ENCODE data around the gene BACE2. TPM values are rescaled to one million over a fixed set of nuclear protein-coding genes. Genes with fewer than 3 reads are reported as not detected.
"Not testable (repeated sequence)": the region's sequence is repeated elsewhere in the genome, so short reads cannot be mapped to it uniquely, and the experiment has no call there.

Gene BACE2
- total RNA-seq, 1 donor from 2014 or later: 1.8 TPM

DNA sequence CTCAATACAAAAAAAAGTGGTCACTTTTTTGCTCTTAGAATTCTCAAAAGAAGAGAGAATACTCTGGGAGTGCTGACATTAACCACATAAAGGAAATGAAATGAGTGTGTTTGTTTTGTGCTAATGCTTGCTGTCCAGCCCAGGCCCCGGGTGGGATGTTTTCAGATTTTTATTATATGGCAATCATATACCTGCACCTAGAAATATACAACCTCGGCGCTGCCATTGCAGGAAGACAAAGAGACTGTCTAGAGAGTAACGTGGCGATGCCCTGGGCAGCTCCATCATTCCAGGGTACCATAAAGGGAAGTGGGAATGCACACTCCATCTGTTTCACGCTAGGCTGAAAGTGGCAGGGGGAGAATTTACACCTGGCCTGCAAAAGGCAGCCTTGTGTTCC, 7.1 kb downstream of the BACE2 start:
- Mint-ChIP-seq H3K36me3 (ENCODE audit: low read depth) (no peaks in the 10 kb centered on the region), H3K4me3 (no peak overlapping the region), H3K4me1 (ENCODE audit: low read depth) (no peaks in the 10 kb centered on the region), H3K27ac (no peak overlapping the region), H3K27me3 (ENCODE audit: insufficient read depth) (peaks cover 22% of the 10 kb centered on the region), H3K9me3 (no peaks in the 10 kb centered on the region)
- intact Hi-C loops (cut with micrococcal nuclease): no loop called here
- no peak for DNase-seq (ENCODE audit: low spot score)

DNA sequence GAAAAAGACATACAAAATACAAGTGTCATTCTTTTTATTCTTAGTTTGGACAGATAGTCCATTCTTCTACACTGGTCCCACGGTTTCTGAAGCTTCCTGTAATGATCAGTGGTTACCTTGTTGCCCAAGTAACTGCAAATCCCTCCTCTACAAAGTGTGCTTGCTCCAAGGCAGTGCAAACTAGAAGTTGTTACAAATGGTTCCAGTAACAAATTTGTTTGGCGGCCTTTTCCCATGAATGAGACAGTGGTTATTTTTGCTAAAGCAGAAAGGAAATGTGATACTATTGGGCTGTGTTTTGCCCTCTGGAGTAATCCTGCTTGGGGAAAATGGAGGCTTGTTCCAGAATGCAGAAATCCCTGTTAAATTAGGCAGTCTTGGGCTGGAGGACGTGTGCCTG, 8.9 kb downstream of the BACE2 start:
- no peaks in the 10 kb centered on the region for H3K4me1 Mint-ChIP-seq (ENCODE audit: low read depth)
- H3K27me3 Mint-ChIP-seq (ENCODE audit: insufficient read depth): peaks cover 14% of the 10 kb centered on the region
- H3K27ac Mint-ChIP-seq: no peak overlapping the region
- H3K9me3 Mint-ChIP-seq: no peaks in the 10 kb centered on the region
- intact Hi-C loops (cut with micrococcal nuclease): no loop called here
- no peak overlapping the region for H3K4me3 Mint-ChIP-seq
- DNase-seq (ENCODE audit: low spot score): no peak
- H3K36me3 Mint-ChIP-seq (ENCODE audit: low read depth): no peaks in the 10 kb centered on the region

DNA sequence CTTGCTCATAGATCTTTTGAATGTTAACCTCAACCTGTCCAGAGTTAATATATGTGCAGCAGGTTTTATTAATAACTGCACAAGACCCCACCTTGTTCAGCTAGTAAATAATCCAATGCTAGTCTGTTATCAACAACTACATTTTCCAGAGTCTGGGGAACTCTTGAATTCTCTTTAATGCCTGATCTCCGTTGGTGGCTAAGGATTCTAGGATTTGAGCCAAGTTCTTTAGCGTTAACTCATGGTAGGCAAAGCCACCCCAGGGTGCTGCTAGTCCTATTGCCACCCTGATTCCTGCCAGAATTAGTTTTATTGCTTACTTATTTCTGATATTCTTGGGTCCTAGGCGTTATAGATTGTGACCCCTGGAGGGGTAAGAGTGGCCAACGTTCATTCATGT, 12.8 kb downstream of the BACE2 start:
- Mint-ChIP-seq H3K27me3 (ENCODE audit: insufficient read depth) (peaks cover 14% of the 10 kb centered on the region), H3K4me3 (no peak overlapping the region), H3K4me1 (ENCODE audit: low read depth) (no peaks in the 10 kb centered on the region), H3K27ac (no peak overlapping the region), H3K9me3 (no peaks in the 10 kb centered on the region), H3K36me3 (ENCODE audit: low read depth) (no peaks in the 10 kb centered on the region)
- intact Hi-C loops (cut with micrococcal nuclease): no loop called here
- DNase-seq (ENCODE audit: low spot score): no peak

DNA sequence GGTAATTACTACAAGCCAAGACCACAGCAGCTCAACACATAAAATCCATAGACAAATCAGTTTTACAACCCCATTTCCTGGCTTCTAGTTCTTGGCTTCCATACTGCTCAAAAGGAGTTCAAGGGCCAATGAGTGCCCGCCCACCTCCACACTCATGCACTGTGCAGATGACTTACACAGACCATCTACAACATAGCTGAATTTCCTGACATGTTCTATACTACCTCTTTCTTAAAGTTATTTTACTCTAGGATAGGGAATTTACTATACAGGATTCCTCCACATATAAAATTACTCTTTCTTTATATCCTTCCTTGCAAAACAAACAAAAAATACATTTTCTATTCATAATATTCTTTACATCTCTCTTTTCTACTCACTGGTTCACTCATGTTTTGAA, 14.6 kb downstream of the BACE2 start:
- intact Hi-C loops (cut with micrococcal nuclease): no loop called here
- H3K9me3 Mint-ChIP-seq: no peaks in the 10 kb centered on the region
- H3K27me3 Mint-ChIP-seq (ENCODE audit: insufficient read depth): peaks cover 11% of the 10 kb centered on the region
- DNase-seq (ENCODE audit: low spot score): no peak
- H3K4me3 Mint-ChIP-seq: no peak overlapping the region
- H3K36me3 Mint-ChIP-seq (ENCODE audit: low read depth): no peaks in the 10 kb centered on the region
- no peak overlapping the region for H3K27ac Mint-ChIP-seq
- H3K4me1 Mint-ChIP-seq (ENCODE audit: low read depth): no peaks in the 10 kb centered on the region

DNA sequence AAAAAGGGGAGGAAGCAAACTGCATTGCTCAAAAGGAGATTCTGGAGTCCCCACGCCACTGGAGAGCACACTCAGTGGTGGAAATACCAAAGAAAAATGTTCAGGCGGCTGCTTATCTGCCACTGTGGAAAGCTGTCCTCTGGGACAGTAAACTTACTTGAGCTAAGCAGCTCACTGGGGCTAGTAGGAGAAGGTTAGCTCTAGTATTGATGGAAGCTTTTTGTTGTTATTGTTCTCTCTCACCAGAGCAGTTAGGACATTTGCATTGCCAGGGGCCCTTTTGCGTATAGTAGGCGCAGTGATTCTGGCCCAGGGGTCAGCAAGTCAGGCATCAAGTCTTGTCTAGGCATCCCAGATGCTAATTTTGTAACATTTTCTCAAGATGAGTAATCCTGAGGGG, 15.6 kb downstream of the BACE2 start:
- intact Hi-C loops (cut with micrococcal nuclease): no loop called here
- Mint-ChIP-seq H3K36me3 (ENCODE audit: low read depth) (no peaks in the 10 kb centered on the region), H3K27ac (no peak overlapping the region), H3K4me1 (ENCODE audit: low read depth) (no peaks in the 10 kb centered on the region), H3K27me3 (ENCODE audit: insufficient read depth) (peaks cover 11% of the 10 kb centered on the region), H3K4me3 (no peak overlapping the region), H3K9me3 (no peaks in the 10 kb centered on the region)
- no peak for DNase-seq (ENCODE audit: low spot score)

DNA sequence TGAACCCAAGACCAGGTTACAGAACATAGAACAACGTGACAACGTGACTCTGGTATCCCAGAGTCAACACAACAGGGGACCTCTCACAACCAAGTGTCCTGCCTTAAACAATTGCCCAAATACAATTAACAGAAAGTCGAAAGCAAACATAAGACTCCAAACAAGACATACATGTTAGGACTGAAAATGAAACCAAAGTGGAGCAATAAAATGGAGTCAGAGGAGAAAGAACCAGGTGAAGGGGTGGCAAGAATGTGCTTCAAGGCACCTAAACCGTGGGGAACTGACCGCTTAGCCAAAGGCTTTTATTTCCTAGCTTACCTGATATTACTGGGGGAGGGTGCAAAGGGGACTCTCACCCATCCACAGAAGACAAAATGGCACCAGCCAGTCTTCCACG, 17.8 kb downstream of the BACE2 start:
- no peak overlapping the region for H3K4me3 Mint-ChIP-seq

DNA sequence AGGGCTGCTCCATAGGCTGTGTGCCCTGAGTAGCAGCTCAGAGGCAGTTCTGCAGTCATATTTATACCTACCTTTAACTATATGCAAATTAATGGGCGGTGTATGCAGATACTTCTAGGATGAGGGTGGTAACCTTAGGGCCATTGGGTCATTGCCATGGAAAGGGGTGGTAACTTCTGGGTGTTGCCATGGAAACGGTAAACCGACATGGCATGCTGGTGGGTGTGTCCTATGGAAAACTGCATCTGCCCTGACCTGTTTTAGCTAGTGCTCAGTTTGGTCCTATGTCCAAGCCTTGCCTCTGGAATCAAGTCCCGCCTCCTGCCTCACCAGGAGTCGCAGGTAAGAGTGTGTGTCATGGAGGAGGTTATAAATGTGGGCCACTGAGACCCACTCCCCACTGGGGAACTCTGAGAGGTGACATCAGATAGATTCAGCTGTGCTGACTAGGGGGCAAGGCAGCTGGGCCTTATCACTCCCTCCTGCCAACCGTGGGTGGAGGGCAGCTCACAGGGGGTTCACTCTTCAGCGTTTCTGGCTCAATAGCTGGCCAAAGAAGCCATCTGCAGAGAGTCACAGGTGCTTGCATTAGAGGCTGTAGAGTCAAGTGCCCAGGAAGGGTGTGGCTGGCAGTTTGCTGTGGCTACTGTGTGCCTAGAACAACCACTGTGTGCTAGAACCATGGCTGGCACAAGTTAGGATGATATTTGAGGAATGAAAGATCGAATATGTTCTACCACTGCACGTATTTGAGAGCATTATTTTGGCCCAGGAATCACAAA, 19.0 kb downstream of the BACE2 start:
- peaks cover 12% of the 10 kb centered on the region for H3K9me3 Mint-ChIP-seq
- H3K27me3 Mint-ChIP-seq (ENCODE audit: insufficient read depth): peaks cover 7% of the 10 kb centered on the region
- H3K27ac Mint-ChIP-seq: no peak overlapping the region
- intact Hi-C loops (cut with micrococcal nuclease): no loop called here
- no peak for DNase-seq (ENCODE audit: low spot score)
- H3K4me3 Mint-ChIP-seq: no peak overlapping the region
- H3K36me3 Mint-ChIP-seq (ENCODE audit: low read depth): no peaks in the 10 kb centered on the region
- no peaks in the 10 kb centered on the region for H3K4me1 Mint-ChIP-seq (ENCODE audit: low read depth)

More for the DNA sequence above, 17.8 kb downstream of the BACE2 start:
- Mint-ChIP-seq H3K4me1 (ENCODE audit: low read depth) (no peaks in the 10 kb centered on the region), H3K27me3 (ENCODE audit: insufficient read depth) (peaks cover 7% of the 10 kb centered on the region), H3K36me3 (ENCODE audit: low read depth) (no peaks in the 10 kb centered on the region), H3K27ac (no peak overlapping the region), H3K9me3 (peaks cover 11% of the 10 kb centered on the region)
- intact Hi-C loops (cut with micrococcal nuclease): no loop called here
- DNase-seq (ENCODE audit: low spot score): no peak

DNA sequence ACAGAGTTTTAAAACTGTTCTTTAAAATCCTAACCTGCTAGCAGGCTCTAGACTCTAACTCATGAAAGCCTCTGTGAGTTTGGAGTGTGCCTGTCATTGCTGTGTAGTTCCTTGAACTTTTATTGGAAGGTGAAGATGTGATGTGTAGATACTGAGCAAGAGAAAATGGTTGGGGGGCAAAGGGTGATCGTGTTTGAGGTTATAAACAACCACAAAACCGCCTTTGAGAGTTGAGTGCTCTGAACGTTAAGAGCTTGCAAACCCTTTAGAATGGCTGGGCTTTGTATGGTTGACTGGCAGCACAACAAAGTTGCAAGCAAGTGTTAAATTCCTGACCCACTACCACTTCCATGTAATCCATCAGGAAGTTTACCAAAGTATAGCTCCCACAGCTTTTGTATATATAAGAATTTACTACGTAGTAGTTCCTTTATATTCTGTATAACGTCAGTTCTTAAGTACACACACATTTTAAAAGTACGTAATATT, 19.6 kb downstream of the BACE2 start:
- H3K4me3 Mint-ChIP-seq: no peak overlapping the region
- H3K27ac Mint-ChIP-seq: no peak overlapping the region
- H3K9me3 Mint-ChIP-seq: peaks cover 12% of the 10 kb centered on the region
- H3K36me3 Mint-ChIP-seq (ENCODE audit: low read depth): no peaks in the 10 kb centered on the region
- DNase-seq (ENCODE audit: low spot score): no peak
- H3K27me3 Mint-ChIP-seq (ENCODE audit: insufficient read depth): peaks cover 7% of the 10 kb centered on the region
- intact Hi-C loops (cut with micrococcal nuclease): no loop called here
- no peaks in the 10 kb centered on the region for H3K4me1 Mint-ChIP-seq (ENCODE audit: low read depth)

DNA sequence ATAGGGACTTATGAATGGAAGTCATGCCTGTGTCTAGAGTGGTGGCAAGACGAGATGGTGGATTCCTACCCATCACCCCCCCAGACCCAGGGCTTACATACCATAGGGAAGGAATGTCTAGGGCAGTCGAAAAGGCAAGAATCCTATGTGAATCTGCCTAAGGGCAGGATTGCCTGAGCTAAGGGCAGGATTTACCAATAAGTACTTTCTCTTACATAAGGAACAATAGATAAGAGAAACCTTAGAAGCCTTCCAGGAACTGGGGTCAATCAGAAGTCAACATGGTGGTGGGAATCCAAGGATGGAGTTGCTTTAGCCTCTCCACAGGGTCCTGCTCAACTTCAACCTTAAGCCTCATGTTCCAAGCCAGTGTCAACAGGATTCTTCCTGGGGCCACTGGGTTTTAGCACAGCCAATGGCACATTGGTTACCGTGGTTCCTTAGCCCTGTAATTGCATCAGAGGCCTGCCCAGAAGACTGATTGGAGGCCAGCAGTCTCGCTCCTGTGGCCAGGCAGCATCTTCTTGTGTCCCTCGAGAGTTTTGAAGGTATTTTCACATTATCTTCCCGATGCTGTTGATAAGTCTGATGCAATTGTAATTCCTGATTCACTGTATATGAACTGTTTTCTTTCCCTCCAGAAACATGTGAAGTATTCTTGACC, 20.7 kb downstream of the BACE2 start:
- DNase-seq (ENCODE audit: low spot score): no peak
- Mint-ChIP-seq H3K36me3 (ENCODE audit: low read depth) (no peaks in the 10 kb centered on the region), H3K9me3 (peaks cover 12% of the 10 kb centered on the region), H3K27ac (no peak overlapping the region), H3K27me3 (ENCODE audit: insufficient read depth) (no peaks in the 10 kb centered on the region), H3K4me3 (no peak overlapping the region), H3K4me1 (ENCODE audit: low read depth) (no peaks in the 10 kb centered on the region)
- intact Hi-C loops (cut with micrococcal nuclease): no loop called here

DNA sequence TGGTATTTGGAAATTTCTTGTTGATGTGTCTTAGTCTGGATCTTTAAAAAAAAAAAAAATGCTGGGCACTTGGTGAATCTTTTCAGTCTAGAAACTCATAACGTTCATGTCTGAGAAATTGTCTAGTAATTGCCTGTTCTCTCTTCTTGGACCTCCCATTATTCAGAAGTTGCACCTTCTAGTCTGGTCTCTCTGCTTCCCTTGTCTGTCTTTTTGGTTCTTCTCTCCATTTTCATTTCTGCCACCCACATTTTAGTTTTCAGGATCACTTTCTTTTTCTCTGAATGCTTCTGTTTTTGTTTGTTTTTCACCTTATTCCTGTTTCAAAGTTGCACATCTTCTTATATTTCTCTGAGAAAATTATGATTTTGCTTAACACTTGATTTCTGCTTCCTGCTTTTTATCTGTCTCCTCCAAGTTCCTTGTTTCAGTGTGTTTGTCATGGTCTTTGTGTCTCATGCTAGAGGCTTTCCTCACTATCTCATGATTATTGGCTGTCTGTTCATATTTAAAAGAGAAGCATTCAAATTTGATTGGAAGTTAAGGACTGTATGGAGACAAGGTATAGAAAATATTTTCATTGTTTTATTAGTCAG, 21.3 kb downstream of the BACE2 start:
- no peak for DNase-seq (ENCODE audit: low spot score)
- intact Hi-C loops (cut with micrococcal nuclease): no loop called here
- no peaks in the 10 kb centered on the region for H3K27me3 Mint-ChIP-seq (ENCODE audit: insufficient read depth)
- no peak overlapping the region for H3K27ac Mint-ChIP-seq
- no peaks in the 10 kb centered on the region for H3K4me1 Mint-ChIP-seq (ENCODE audit: low read depth)
- no peak overlapping the region for H3K4me3 Mint-ChIP-seq
- H3K9me3 Mint-ChIP-seq: peaks cover 12% of the 10 kb centered on the region
- no peaks in the 10 kb centered on the region for H3K36me3 Mint-ChIP-seq (ENCODE audit: low read depth)

DNA sequence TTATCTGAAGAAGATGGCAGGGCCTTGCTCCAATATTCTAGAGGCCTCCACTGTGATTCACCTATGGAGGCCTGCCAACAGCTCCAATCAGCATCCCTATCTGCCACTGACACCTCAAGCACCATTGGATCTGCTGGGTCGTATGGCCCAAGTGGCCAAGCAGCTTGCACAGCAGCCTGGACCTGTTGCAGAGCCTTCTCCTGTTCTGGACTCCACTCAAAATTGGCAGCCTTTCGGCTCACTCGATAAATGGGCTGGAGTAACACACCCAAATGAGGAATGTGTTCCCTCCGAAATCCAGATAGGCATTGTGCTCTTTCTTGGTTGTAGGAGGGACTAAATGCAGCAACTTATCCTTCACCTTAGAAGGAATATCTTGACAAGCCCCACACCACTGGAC, 24.6 kb downstream of the BACE2 start:
- intact Hi-C loops (cut with micrococcal nuclease): not testable (repeated sequence)

DNA sequence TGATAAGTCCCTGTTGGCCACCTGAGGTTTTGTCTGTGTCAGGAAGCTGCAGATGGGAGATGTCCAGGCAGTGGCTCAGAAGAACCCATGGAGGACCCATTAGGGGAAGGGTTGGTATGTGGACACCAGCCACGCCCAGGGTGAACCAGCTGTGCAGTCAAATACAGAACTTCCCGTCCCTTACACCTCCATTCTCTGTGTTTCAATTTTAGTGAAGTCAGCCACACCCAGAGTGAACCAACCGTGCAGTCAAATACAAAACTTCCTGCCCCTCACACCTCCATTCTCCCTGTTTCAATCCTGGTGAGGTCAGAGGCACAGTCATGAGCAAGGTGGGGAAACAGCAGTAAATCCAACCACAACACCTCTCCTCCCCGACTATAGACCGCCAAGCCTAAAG, 27.4 kb downstream of the BACE2 start:
- intact Hi-C loops (cut with micrococcal nuclease): no loop called here
- Mint-ChIP-seq H3K27ac (no peak overlapping the region), H3K9me3 (peaks cover 5% of the 10 kb centered on the region), H3K4me1 (ENCODE audit: low read depth) (no peaks in the 10 kb centered on the region), H3K36me3 (ENCODE audit: low read depth) (no peaks in the 10 kb centered on the region), H3K27me3 (ENCODE audit: insufficient read depth) (peaks cover 2% of the 10 kb centered on the region), H3K4me3 (no peak overlapping the region)
- DNase-seq (ENCODE audit: low spot score): no peak

More for the DNA sequence above, 24.6 kb downstream of the BACE2 start:
- H3K4me1 Mint-ChIP-seq (ENCODE audit: low read depth); DNase-seq (ENCODE audit: low spot score); H3K36me3 Mint-ChIP-seq (ENCODE audit: low read depth); H3K27ac Mint-ChIP-seq; H3K4me3 Mint-ChIP-seq; H3K27me3 Mint-ChIP-seq (ENCODE audit: insufficient read depth): not testable (repeated sequence)
- H3K9me3 Mint-ChIP-seq: peaks cover 12% of the 10 kb centered on the region

DNA sequence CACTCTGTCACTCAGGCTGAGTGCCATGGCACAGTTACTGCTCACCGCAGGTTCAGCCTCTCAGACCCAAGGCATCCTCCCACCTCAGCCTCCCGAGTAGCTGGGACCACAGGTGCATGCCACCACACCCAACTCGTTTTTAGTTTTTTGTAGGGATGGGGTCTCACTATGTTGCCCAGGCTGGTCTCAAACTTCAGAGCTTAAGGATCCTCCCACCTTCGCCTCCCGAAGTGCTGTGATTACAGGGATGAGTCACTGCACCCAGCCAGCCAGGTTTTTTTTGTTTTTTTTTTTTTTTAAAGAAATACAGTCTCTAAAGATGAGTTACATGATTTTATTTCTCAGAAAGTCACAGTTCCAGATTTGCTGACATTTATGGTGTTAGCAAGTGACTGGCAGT, 29.0 kb downstream of the BACE2 start:
- Mint-ChIP-seq H3K9me3 (no peaks in the 10 kb centered on the region), H3K4me3 (no peak overlapping the region)

More for the DNA sequence above, 29.0 kb downstream of the BACE2 start:
- Mint-ChIP-seq H3K4me1 (ENCODE audit: low read depth) (no peaks in the 10 kb centered on the region), H3K27me3 (ENCODE audit: insufficient read depth) (peaks cover 2% of the 10 kb centered on the region), H3K36me3 (ENCODE audit: low read depth) (no peaks in the 10 kb centered on the region), H3K27ac (no peak overlapping the region)
- intact Hi-C loops (cut with micrococcal nuclease): no loop called here
- DNase-seq (ENCODE audit: low spot score): no peak
